Measurements from ENCODE around the gene PFKM.

PFKM gene

DNA sequence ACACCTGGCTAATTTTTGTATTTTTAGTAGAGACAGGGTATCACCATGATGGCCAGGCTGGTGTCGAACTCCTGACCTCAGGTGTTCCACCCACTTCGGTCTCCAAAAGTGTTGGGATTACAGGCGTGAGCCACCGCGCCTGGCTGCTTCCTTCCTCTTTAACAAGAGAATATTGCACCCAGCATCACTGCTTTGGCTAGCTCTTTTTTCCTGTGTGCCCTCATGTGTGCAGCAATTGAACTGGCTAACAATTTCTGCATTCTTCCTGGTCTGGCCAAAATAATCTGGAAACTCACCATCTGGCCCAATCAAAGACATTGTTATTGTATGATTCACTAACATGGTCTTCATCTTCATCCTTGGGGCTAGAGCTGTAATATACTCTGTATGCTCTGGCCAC is 40.9 kb downstream of the PFKM start:
- no peak for DNase-seq

DNA sequence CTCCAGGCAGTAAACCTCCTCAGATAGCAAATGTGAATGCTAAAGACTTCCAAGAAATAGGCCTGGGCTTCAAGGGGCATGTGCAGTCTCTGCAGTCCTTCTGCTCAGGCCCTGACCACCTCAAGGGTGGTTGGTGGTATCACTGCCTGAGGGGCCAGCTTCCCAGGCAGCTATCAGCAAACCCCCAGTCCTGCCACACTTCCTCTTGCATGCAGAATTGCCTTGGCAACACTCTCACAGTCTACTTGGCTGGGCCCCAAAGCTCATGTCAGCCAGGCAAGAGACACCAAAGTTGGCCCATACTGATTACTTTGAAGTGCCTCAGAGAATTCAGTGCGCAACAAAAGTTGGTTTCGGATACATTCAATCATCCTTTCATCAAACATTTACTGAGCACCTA is 41.6 kb downstream of the PFKM start:
- DNase-seq, result no peak

DNA sequence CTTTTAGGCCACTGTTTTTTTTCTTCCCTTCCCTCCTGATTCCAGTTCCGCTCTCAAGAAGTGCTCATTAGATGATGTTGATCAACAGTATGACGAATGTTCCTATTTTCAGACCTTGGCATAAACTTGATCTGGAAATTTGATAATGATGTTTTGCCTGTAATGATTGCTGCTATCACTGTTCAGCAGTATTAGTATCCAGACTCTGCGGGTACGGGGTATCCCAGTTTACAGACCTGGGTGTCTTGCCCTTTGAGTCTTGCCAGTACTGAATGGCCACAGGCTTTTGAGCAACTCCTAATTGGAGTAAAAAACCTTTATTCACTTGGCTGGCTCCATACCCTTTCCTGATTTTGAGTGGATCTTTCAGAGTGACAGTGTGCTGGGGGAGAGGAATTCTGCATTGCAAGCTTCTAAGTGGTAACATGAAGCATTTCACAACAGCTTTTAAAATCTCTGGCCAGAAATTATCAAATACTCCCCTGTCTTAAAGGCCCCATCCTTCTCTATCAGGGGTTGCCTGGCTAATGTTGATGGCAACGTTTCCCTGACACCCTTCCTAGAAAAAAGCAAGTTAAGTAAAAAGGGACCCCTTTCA is 44.1 kb downstream of the PFKM start:
- DNase-seq, result no peak

DNA sequence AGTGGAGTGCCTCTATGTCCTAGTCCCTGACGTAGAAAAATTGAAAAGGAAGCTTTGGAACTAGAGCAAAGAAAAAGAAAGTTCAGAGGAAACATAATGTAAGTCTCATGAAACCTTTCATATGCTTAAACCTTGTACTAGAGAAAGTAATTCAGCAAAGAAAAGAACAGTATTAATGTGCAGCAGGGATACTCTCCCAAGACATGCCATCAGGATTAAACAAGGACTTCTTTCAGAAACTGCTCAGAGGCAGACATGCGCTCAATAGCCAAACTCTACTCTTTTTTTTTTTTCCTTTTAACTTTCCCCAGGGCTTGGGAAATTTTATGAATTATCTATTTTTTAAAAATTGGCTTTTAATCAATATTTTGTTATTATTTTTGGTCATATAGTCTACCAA is 45.3 kb downstream of the PFKM start:
- DNase-seq, result no peak

DNA sequence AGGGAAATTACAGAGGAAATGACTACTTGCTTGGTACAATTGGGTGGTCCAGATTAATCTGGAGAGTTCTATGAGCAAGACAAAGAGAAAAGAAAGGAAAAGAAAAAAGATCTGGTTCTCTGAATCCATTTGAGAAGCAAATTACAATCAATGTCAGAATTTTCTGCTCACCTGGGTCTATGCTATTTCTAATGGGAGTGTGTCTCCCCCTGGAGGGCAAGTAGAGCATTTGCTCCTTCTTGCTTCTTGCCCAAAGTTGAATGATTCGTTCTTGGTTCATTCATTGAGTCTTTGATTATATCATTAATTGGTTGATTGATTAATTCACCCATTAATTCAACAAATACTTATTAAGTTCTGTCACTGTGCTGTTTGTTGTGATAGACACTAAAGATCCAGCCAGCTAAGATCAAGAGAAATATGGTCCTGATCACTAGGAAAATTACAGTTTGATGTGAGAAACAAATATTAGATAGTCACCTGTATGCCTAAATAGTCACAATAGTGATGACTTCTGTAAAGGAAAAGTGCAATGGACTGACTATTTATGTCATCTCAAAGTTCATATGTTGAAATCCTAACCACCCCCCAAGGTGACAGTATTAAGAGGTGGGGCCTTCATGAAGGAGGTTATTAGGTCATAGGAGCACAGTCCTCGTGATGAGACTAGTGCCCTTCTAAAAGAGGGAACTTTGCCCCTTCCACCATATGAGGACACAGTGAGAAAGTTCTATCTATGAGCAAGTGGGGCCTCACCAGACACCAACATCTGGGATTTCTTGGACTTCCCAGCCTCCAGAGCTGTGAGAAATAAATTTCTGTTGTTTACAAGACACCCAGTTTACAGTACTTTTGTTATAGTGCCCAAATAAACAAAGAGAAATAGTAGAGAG is 46.2 kb downstream of the PFKM start:
- DNase-seq, result peak; percentile 15

DNA sequence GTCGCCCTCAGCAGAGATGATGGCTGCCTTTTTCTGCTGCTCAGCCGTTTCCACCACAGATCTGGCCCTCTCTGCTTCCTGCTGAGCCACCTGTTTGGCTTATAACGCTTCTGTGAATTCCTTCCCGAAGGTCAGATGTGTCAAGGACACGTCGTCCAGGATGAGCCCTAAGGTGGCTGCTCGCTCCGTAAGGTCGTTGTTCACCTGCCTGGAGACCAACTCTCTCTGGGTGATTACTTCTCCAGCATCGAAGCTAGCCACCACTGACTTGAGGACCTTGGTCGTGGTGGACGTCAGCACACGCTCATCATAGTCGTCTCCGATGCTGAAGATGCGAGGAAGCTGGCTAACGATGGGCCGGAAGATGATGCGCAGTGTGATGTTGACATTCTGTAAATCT is 49.8 kb downstream of the PFKM start:
- DNase-seq, result no peak

DNA sequence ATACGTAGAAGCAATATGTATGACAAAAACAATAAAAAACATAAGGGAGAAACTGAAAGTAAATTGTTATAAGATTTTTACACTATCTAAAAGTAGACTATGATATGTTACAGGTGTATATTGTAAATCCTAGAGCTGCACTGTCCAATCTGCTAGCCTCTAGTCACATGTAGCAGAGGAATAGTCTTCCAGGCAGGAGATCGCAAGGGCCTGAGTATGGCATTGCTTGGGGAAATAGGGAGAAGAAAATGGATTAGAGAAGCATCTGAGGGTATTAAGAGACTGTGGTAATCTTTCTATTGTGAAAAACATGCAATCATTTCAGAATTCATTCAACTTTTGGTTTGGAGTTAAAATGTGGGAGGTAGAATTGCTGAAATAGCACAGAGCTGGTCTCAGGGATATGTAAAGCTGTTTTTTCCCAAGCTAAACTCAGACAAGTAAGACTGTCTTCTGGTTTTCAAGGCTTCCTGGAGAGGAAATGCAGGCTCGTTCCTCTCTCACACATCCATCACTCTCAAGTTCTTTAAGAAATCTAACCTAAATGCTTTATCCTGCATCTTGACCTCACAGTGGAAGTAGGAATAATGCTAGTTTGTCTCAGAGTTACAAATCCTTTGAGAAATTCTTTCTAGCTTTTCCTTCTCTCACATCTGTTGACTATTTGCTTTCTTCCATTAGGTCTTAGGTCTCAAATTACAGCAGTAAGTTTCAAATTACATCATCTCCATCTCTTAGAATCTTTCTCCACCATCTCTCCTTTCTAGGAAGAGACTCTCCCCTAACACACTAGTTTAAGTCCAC is 56.7 kb downstream of the PFKM start:
- DNase-seq, result no peak

DNA sequence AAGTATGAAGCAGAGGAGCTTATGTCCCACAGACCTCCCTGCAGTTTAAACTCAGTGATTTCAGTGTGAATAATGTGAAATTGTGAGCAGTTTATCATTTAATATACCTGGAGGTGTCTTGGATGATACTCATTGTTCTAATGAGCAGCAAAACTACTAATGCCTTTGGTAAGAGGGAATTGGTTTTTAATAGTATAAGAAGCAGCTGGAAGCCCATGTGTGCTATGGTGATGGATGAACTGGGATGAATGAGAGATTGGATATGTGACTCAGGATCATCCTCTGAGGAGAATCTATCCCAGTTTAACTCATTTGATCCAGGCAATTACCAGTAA is 57.2 kb downstream of the PFKM start:
- DNase-seq, result no peak

DNA sequence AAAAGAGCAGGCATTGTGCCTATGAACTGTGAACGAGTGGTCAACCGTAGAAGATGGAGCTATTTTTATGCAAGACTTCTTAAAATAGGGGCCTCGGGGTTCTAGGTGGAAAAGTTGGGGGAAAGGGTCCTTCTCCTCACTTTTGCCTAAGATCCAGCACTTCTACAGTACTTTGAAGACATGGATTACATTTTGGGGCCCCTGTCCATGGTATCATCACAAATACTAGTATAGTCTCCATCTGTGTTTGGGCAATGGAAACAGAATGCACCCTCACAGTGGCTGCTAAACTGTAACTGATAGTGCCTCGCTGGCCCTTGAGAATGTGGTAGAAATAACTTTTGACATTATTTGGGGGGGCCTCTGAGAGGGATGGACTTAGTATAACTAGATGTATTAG is 58.8 kb downstream of the PFKM start:
- no peak for DNase-seq

DNA sequence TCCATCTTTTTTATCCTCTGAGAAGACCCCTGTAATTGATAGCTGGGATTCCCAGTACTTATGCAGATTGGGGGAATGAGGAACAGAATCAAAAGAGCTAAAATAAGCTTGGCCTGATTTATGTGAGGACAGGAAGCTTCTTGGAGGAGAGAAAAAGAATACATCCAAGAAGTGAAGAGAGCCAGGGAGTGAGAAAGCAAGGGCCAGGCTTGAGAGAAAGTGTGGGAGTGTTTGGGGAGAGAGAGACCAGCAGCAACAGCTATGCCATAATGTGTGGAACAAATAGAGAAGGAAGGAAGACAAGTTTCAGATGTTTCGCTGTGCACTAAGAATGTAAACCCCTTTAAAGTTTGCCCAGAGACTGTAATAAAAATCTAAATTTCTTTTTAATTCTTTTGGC is 60.3 kb downstream of the PFKM start:
- DNase-seq, result no peak

DNA sequence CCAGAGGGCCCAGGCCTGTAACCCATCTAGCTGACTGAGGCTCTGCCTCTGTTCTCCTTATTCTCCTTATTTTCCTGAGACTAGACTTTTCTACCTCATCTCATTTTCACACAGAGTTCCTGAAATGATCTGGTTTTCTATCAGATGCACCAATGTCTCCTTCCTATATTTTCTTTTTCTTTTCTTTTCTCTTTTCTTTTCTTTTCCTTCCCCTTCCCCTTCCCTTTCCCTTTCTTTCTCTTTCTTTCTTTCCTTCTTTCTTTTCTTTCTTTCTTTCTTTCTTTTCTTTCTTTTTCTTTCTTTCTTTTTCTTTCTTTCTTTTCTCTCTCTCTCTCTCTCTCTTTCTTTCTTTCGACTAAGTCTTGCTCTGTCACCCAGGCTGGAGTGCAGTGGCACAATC is 61.3 kb downstream of the PFKM start:
- DNase-seq, result no peak

DNA sequence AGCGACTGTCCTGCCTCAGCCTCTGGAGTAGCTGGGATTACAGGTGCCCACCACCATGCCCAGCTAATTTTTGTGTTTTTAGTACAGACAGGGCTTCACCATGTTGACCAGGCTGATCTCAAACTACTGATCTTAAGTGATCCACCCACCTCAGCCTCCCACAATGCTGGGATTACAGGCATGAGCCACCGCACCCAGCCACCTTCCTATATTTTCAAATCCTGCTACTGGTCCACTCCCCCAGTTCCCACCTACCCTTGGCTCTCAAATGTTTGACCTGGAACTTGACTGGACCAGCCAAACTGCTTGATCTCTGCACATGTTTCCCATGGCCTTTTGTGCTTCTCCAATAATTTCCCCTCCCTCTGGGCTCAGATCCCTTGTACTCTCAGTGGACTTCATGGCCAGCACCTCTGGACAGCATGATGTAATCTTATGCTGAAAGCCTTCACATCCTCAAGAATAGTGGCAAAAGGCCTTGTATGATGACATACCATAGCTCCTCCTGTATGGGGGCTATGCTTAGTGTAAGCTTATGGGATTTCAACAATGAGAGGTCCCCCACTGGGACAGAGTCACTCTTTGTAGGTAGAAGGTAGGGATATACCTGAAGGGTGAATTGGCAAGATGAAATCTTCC is 61.8 kb downstream of the PFKM start:
- DNase-seq, result no peak

DNA sequence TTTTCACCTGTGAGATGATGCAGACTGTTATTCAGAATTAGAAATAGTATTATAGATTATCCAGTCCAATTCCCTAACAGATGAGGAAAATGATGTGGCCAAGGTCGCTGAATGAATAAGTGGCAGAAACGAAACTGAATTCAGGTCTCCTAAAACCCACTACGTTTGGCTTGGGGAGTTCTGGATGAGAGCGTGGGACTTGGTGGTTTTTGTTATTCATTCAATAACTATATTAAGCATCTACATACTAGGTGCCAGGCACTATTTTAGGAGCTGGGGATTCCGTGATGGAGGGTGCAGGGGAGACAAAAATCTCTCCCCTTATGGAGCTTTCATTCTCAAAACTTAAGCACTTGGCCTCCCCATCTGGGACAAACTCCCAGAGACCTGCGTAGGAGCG is 63.5 kb downstream of the PFKM start:
- DNase-seq, result no peak

DNA sequence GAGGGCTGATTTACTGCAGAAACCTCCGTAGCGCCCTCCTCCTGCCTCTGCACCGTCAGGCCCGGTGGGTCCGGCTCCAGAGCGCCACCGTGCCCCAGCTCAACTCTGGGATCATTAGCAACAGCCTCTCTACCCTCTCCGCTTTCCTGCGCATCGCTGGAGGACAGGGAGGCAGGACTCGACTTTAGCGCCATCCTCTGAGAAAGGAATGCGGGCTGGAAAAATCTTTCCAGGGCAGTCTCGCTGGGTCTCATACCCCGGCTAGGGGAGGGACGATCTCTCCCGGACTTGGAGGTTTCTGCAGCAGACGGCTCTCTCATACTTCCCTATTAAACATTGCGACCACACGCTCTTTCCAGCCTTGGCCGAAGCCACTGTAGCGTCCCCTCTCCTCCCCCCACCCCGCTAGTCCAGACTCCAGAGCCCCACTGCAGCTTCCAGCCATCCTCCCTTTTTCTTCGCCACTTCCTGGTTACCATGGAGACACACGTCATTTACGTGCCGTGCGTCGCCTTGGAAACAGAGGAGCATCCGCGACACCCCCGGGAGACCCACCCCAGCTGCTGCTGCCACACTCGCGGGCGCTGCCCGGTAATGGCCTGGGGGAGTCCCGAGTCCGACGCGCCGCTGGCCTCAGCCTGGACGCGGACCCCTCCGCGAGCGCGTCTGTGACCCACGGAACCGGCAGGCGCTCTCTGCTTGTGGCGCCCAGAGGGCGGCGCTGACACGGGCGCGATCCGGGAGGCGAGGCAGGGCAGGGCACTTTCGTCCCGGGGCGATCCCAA is 64.1 kb downstream of the PFKM start, which contains the start of gene CCDC184:
CCDC184 (plus strand) TSS at position 554 of the 785 bp plus-strand sequence. CDS start 479 bp downstream, outside the sequence.
- peak; percentile 19 for DNase-seq

DNA sequence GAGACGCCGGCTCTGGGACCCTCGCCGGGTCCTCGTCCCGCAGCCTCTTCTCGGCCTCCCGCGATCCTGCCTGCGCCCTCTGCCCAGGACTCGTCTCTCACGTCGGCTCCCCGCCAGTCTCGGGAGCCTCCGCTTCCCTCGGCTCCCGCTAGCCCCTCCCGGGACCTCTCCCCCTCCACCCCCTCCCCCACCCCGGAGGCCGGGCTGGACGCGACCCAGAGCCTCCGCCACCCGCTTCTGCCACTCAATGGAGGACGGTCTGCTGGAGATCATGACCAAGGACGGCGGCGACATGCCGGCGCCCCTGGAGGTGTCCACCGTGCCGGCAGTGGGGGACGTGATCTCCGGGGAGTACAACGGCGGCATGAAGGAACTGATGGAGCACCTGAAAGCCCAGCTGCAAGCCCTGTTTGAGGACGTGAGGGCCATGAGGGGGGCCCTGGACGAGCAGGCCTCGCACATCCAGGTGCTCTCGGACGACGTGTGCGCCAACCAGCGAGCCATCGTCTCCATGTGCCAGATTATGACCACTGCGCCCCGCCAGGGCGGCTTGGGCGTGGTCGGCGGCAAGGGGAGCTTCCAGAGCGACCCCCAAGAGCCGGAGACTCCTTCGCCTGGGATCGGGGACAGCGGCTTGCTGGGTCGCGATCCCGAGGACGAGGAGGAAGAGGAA is 64.8 kb downstream of the PFKM start:
- no peak for DNase-seq

DNA sequence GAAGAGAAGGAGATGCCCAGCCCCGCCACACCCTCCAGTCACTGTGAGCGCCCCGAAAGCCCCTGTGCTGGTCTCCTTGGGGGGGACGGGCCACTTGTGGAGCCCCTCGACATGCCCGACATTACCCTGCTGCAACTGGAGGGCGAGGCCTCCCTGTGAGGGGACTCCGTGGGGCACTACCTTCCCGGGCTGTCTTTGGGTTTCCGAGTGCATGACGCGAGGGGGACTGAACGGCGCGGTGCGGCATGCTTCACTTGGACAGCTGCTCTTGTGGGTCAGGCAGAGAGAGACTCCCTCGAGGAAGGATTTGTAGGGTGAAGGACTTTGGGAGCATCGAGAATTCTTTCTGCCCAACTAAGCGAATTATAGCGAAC is 65.4 kb downstream of the PFKM start:
- DNase-seq, result no peak

DNA sequence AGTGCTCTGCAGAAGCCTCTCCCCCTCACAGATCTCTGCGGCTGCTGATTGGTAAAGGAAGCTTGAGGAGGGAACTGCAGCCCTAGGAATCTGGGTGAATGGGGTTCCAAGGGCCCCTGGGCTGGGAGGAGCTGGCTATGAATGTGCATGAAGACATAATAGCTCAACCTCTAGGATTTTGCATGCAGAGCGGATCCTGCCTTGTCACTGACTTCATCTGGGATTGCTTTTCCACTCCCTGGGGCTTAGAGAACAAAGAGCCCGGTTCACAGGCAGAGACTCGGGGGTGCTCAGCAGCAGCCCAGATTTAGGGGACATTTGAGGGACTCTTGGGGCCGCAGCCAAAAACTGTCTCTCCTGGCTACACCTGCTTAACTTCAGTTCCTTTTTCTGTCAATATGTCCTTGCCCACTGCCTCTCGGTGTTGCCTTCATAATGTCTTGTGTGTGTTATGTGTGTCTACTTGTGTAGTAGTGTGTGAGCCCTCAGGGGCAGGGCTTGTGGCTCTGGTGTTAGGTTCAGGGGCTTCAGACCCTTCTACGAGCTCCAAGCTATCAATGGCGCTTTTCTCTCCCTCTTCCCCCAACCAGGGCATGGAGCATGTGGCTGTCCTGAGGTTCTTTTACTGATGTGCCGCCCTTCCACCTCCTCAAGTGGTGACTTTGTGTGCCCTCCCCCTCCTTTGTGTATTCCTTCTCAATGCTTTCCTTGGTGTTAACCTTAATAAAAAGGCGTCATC is 66.2 kb downstream of the PFKM start:
- DNase-seq, result no peak

DNA sequence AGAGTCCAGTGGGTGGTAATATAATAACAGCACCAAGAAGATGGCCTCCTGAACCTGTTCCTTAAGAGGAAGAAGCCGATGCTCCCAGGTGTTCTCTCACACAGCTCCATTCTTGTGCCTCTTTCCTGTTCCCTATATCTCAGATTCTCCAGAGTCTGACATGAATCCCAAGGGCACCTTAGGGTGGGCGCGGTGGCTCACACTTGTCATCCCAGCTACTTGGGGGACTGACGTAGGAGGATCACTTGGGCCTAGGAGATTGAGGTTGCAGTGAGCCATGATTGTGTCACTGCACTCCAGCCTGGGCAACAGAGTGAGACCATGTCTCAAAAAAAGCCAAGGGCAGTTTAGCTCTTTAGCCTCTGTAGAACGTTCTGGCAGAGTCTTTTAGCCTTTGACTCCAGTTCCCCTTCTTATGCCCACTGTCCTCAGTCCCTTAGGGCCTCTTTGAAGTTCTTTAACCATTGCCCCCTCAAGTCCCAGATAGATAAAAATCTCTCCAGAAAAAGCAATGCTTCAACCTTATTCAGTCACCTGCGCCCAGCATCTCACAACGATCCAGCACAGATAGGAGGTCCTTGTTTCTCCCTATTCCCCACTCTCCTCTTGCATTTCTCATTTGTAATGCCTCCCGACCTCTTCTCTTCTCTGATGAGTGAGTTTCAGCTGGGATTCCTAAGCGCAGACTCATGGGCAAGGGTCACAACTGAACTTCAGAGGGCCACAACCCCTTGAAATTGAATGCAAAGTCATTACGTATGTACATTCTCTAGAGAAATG is 68.9 kb downstream of the PFKM start:
- DNase-seq, result no peak

DNA sequence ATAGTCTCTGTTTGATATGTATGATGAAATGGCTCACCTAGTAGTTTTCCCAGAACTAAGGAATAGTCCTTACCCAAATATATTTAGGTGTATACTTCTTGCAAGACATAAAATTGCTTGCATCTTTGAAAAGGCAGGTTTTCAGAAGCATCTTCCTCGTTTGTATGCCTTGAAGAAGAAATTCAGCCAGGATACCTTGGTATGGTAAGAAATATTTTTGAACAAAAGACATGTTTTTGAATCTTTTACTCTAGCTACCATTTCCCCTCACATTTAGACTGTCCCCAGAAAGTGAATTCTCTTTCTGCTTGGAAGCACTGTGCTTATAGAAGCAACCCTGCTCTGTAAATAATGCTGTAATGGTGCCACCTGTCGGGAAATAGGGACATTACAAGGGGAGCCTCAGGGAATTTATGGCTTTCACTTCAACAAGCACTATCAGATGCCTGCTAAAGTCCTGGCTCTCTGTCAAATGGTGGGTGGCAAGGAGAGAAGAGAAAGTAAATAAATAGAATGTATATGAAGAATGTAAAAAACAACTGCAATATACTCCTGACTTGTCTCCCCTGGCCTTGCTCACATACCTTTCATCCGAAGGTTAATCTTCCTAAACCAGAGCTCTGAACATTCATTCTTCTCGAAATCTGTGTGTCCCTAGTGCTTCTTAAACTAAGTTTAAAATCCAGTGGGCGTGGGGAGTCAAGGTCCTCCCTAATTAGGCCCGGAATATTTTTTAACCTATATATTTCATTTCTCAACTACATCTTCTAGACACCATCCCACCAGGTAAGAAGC is 70.4 kb downstream of the PFKM start:
- DNase-seq, result peak; percentile 20

DNA sequence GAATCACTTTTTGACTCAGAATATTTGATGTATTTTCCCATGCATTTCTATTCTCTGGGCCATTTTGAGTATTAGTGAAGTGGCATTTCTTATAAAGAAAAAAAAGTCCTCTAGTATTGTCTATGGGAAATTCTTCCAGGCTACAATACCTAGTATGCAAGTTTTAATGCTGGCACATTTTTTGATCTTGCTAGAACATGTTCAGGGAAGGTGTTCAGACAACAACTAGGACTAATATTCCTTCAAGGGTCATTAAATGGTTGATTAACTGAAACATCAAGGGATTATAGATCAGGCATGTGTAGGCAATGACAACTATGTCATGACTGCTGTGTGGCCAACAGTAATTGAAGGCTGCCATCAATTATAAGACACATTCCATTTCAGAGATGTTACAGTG is 71.9 kb downstream of the PFKM start:
- DNase-seq, result no peak

Data from NCI-H345 (cell line).